AG10803 (cell line): ENCODE measurements around the gene CLECL1.
"Not testable (repeated sequence)": the region's sequence is repeated elsewhere in the genome, so short reads cannot be mapped to it uniquely, and the experiment has no call there.

Experiments used
- DNase-seq: peaks from one replicate; pipeline ENCODE4 v3.0.0; 2010; ENCODE audit warnings: low read depth
- H3K4me3 ChIP-seq: 2 replicates; pipeline ENCODE4 v1.5.1; 2011; ENCODE audit warnings: mild to moderate bottlenecking, low read length, control low read depth
- CTCF ChIP-seq: conservative IDR thresholded peaks from 2 replicates; pipeline ENCODE4 v1.5.1; 2011; ENCODE audit warnings: mild to moderate bottlenecking, low read length, control low read depth, inconsistent platforms

The CLECL1 gene

GRCh38 chr12:9700606-9700956 is 32.3 kb downstream of the CLECL1 start:
- H3K4me3 ChIP-seq = no peak overlapping the region
- no peak for DNase-seq

GRCh38 chr12:9699898-9700605 is 32.8 kb downstream of the CLECL1 start:
- no peak overlapping the region for H3K4me3 ChIP-seq
- DNase-seq = no peak
- no peak for TF ChIP-seq CTCF

More at GRCh38 chr12:9700606-9700956, 32.3 kb downstream of the CLECL1 start:
- no peak for TF ChIP-seq CTCF

GRCh38 chr12:9699269-9699897 is 33.5 kb downstream of the CLECL1 start:
- no peak for DNase-seq
- no peak for TF ChIP-seq CTCF
- H3K4me3 ChIP-seq = no peak overlapping the region

GRCh38 chr12:9698681-9699080 is 34.2 kb downstream of the CLECL1 start:
- DNase-seq = no peak
- no peak overlapping the region for H3K4me3 ChIP-seq
- TF ChIP-seq CTCF = no peak

GRCh38 chr12:9697619-9698018 is 35.3 kb downstream of the CLECL1 start:
- H3K4me3 ChIP-seq = no peak overlapping the region
- TF ChIP-seq CTCF = no peak
- DNase-seq = no peak

GRCh38 chr12:9695661-9696060 is 37.2 kb downstream of the CLECL1 start:
- not testable (repeated sequence) for H3K4me3 ChIP-seq, DNase-seq

GRCh38 chr12:9695150-9695549 is 37.7 kb downstream of the CLECL1 start:
- not testable (repeated sequence) for H3K4me3 ChIP-seq, DNase-seq

- no peak overlapping the region for H3K4me3 ChIP-seq
- TF ChIP-seq CTCF = no peak
- DNase-seq = no peak
Observed at GRCh38 chr12:9694241-9694640, 38.7 kb downstream of the CLECL1 start.
